ENCODE data around the gene ITGB3BP. TPM values are rescaled to one million over a fixed set of nuclear protein-coding genes. Genes with fewer than 3 reads are reported as not detected.

ITGB3BP gene
- total RNA-seq, 1 experiment from 2014 or later: 47.2 TPM

- Histone ChIP-seq H3K23ac (ENCODE audit: insufficient read length, low read depth, low read length) (no peak overlapping the region), H3K9ac (ENCODE audit: extremely low read depth, insufficient read length, low read length) (no peak overlapping the region), H3K14ac (ENCODE audit: insufficient read depth, low read length) (no peak overlapping the region), H2AK5ac (ENCODE audit: insufficient read length, low read length) (no peak overlapping the region), H4K5ac (ENCODE audit: insufficient read length, low read depth, low read length) (no peak overlapping the region), H2BK12ac (ENCODE audit: insufficient read length, low read depth, low read length) (no peak overlapping the region), H3K4me1 (ENCODE audit: insufficient read depth, low read length) (no peaks in the 10 kb centered on the region), H3K4ac (ENCODE audit: low read depth, low read length) (no peak overlapping the region), H2BK15ac (ENCODE audit: low read depth, low read length) (no peak overlapping the region), H3K79me1 (ENCODE audit: insufficient read depth, low read depth, low read length, poor library complexity, severe bottlenecking) (no peaks in the 10 kb centered on the region), H2AFZ (ENCODE audit: low read length) (no peak overlapping the region), H3K56ac (ENCODE audit: insufficient read length, low read depth, low read length) (no peak overlapping the region), H2BK5ac (ENCODE audit: insufficient read length, low read length) (no peak overlapping the region), H3K79me2 (ENCODE audit: insufficient read depth, low read length) (no peaks in the 10 kb centered on the region), H3K27me3 (ENCODE audit: insufficient read depth, low read length) (no peaks in the 10 kb centered on the region), H2BK20ac (ENCODE audit: low read depth, low read length, poor library complexity, severe bottlenecking) (no peak overlapping the region), H4K8ac (replicated peaks; ENCODE audit: insufficient read length, low read depth, low read length) (no peak overlapping the region), H4K20me1 (ENCODE audit: control insufficient read depth, insufficient read depth, insufficient read length) (no peaks in the 10 kb centered on the region), H3K18ac (ENCODE audit: insufficient read length, low read depth, low read length) (no peak overlapping the region), H3K9me3 (ENCODE audit: control insufficient read depth, low read depth, low read length) (peaks cover 4% of the 10 kb centered on the region), H4K91ac (ENCODE audit: insufficient read length, low read depth, low read length) (no peak overlapping the region), H3K23me2 (ENCODE audit: insufficient read length, low read depth, low read length, poor library complexity, severe bottlenecking) (no peaks in the 10 kb centered on the region), H3K4me2 (ENCODE audit: insufficient read depth, insufficient read length, low read length) (no peak overlapping the region), H3K27ac (ENCODE audit: insufficient read length, low read depth, low read length) (no peak overlapping the region), H2BK120ac (ENCODE audit: low read depth, low read length, poor library complexity, severe bottlenecking) (no peak overlapping the region), H3T11ph (ENCODE audit: low read length) (no peak overlapping the region)
- no peaks in the 10 kb centered on the region for H3K4me1 Mint-ChIP-seq
- no peak for TF ChIP-seq CTCF (conservative IDR thresholded peaks at IDR 0.05)
- H3K27me3 Mint-ChIP-seq (ENCODE audit: low read depth): no peaks in the 10 kb centered on the region
- peaks cover 18 to 34% (median 24%) of the 10 kb centered on the region in 3 experiments for H3K36me3 Mint-ChIP-seq (ENCODE audit: insufficient read depth in 1 of 3, low read depth in 3 of 3)
- H3K4me3 Mint-ChIP-seq: no peak overlapping the region
- no peak overlapping the region for H3K27ac Mint-ChIP-seq
- no peak for DNase-seq
- H3K9me3 Mint-ChIP-seq: peaks cover 16% of the 10 kb centered on the region in 2 experiments
These were observed 94.2 kb downstream of the ITGB3BP start for GRCh38 chr1:63428815-63429214.

Data from H9 (cell line).